A673 (cell line): ENCODE results near the gene SRGAP1. TPM values are rescaled to one million over a fixed set of nuclear protein-coding genes. Genes with fewer than 3 reads are reported as not detected.
"Not testable (repeated sequence)": the region's sequence is repeated elsewhere in the genome, so short reads cannot be mapped to it uniquely, and the experiment has no call there.

Experiments used
- BruUV-seq: library from RNA; stranded (reverse); fragments of 400-500 nt; replicated peaks from 2 replicates; lab custom pipeline; 2021; lab: Mats Ljungman, UMichigan
- CTCF ChIA-PET: fragments of 300-600 bp; sonication (Branson Sonifier 250); formaldehyde crosslinking; loops from one replicate; lab custom pipeline; 2022; ENCODE audit warnings: antibody characterized with exemption; lab: Charles Lee
- POLR2A ChIA-PET: fragments of 300-600 bp; sonication (Branson Sonifier 250); formaldehyde crosslinking; loops from one replicate; lab custom pipeline; 2022; ENCODE audit warnings: antibody characterized with exemption; ENCODE audit not compliant: low non-redundant PET; lab: Charles Lee
- DNase-seq: peaks from one replicate; pipeline ENCODE4 v3.0.0-alpha.2; 2015; ENCODE audit warnings: low spot score
- H3K27ac ChIP-seq: fragments of 200-600 bp; sonication (generic); 2 replicates; pipeline ENCODE4 v1.5.1; 2016; ENCODE audit warnings: mixed run types, low read depth, mild to moderate bottlenecking, mixed read lengths, antibody characterized with exemption, low read length; ENCODE audit not compliant: poor library complexity, severe bottlenecking
- H3K27me3 ChIP-seq: fragments of 200-600 bp; sonication (generic); replicated peaks from 2 replicates; pipeline ENCODE4 v1.6.1; 2017; ENCODE audit warnings: mixed run types, low read depth, mild to moderate bottlenecking, mixed read lengths, antibody characterized with exemption, low read length; ENCODE audit not compliant: insufficient read depth, poor library complexity
- H3K36me3 ChIP-seq: fragments of 200-600 bp; sonication (generic); 2 replicates; pipeline ENCODE4 v1.6.1; 2016; ENCODE audit warnings: mixed run types, mild to moderate bottlenecking, mixed read lengths, antibody characterized with exemption, low read length; ENCODE audit not compliant: insufficient read depth, poor library complexity, severe bottlenecking
- H3K4me1 ChIP-seq: fragments of 200-600 bp; sonication (generic); 2 replicates; pipeline ENCODE4 v1.6.1; 2017; ENCODE audit warnings: mixed run types, mild to moderate bottlenecking, mixed read lengths, antibody characterized with exemption, low read length; ENCODE audit not compliant: insufficient read depth, poor library complexity, severe bottlenecking
- H3K4me3 ChIP-seq: fragments of 200-600 bp; sonication (generic); 2 replicates; pipeline ENCODE4 v1.5.1; 2016; ENCODE audit warnings: low read depth, mixed run types, mild to moderate bottlenecking, mixed read lengths, low read length; ENCODE audit not compliant: poor library complexity, severe bottlenecking
- H3K9me3 ChIP-seq: fragments of 200-600 bp; sonication (generic); 2 replicates; pipeline ENCODE4 v1.6.1; 2016; ENCODE audit warnings: mixed run types, low read depth, mild to moderate bottlenecking, mixed read lengths, antibody characterized with exemption, low read length; ENCODE audit not compliant: poor library complexity, severe bottlenecking
- CTCF ChIP-seq: fragments of 300-800, 200-600 bp; sonication (generic); conservative IDR thresholded peaks from 2 replicates; pipeline ENCODE4 v1.5.1; 2017; ENCODE audit warnings: low read depth, mild to moderate bottlenecking, antibody characterized with exemption, low read length, moderate library complexity, mixed read lengths
- EZH2 ChIP-seq: fragments of 200-600 bp; sonication (generic); IDR thresholded peaks from 2 replicates; pipeline ENCODE4 v1.6.1; 2017; ENCODE audit warnings: borderline replicate concordance, low read depth, mild to moderate bottlenecking, mixed read lengths, antibody characterized with exemption, low read length; ENCODE audit not compliant: poor library complexity, severe bottlenecking
- intact Hi-C: fragments of 100-400 bp; cut with micrococcal nuclease; formaldehyde crosslinking; loops from one replicate; pipeline ENCODE4 v1.10.0; 2022; ENCODE audit not compliant: unreplicated experiment
- total RNA-seq: library from RNA; stranded (reverse); gene quantifications from 2 replicates; pipeline ENCODE4 v1.2.3, GENCODE V29; 2021

SRGAP1 gene
- total RNA-seq, 1 experiment from 2014 or later, result 9.7 TPM

GRCh38 chr12:64160021-64160710 lies 315.7 kb downstream of the SRGAP1 start:
- Histone ChIP-seq H3K9me3 (no peaks in the 10 kb centered on the region), H3K36me3 (no peaks in the 10 kb centered on the region), H3K4me1 (no peaks in the 10 kb centered on the region), H3K27me3 (no peaks in the 10 kb centered on the region), H3K27ac (no peak overlapping the region), H3K4me3 (no peak overlapping the region)
- no TSS peak for BruUV-seq
- DNase-seq, result no peak
- intact Hi-C loops, result no loop called here
- TF ChIP-seq EZH2 (no peak), CTCF (no peak)
- ChIA-PET CTCF (no interaction called here), POLR2A (no interaction called here)

- CTCF ChIA-PET, result no interaction called here
- peak; percentile 15 for DNase-seq
- Histone ChIP-seq H3K9me3 (no peaks in the 10 kb centered on the region), H3K27me3 (no peaks in the 10 kb centered on the region), H3K27ac (no peak overlapping the region), H3K36me3 (no peaks in the 10 kb centered on the region), H3K4me1 (no peaks in the 10 kb centered on the region), H3K4me3 (no peak overlapping the region)
- intact Hi-C loops, result no loop called here
- TF ChIP-seq EZH2 (no peak), CTCF (no peak)
- POLR2A ChIA-PET, result interaction anchor here (0.7 kb wide), 1 partner anchor 1861 kb away, joined by 3 read pairs; no protein-coding TSS in a partner anchor
- no TSS peak for BruUV-seq
These were observed 316.2 kb downstream of the SRGAP1 start for GRCh38 chr12:64160711-64161060.

GRCh38 chr12:64166606-64167005 lies 322.1 kb downstream of the SRGAP1 start:
- DNase-seq, H3K27me3 ChIP-seq, intact Hi-C loops, H3K9me3 ChIP-seq, H3K36me3 ChIP-seq, CTCF ChIA-PET, H3K4me3 ChIP-seq, BruUV-seq, H3K27ac ChIP-seq, POLR2A ChIA-PET: not testable (repeated sequence)
- peaks cover 19% of the 10 kb centered on the region for H3K4me1 ChIP-seq

GRCh38 chr12:64167041-64167440 lies 322.5 kb downstream of the SRGAP1 start:
- intact Hi-C loops, BruUV-seq, H3K27ac ChIP-seq, H3K36me3 ChIP-seq, POLR2A ChIA-PET, H3K9me3 ChIP-seq, CTCF ChIA-PET, H3K27me3 ChIP-seq, DNase-seq, H3K4me3 ChIP-seq: not testable (repeated sequence)
- peaks cover 24% of the 10 kb centered on the region for H3K4me1 ChIP-seq
